NCI-H510A (cell line): ENCODE data around the gene TMEM235.

ENCODE experiments used
- DNase-seq: peaks from one replicate; lab custom pipeline; 2025; lab: John Stamatoyannopoulos, UW

TMEM235 gene

DNA sequence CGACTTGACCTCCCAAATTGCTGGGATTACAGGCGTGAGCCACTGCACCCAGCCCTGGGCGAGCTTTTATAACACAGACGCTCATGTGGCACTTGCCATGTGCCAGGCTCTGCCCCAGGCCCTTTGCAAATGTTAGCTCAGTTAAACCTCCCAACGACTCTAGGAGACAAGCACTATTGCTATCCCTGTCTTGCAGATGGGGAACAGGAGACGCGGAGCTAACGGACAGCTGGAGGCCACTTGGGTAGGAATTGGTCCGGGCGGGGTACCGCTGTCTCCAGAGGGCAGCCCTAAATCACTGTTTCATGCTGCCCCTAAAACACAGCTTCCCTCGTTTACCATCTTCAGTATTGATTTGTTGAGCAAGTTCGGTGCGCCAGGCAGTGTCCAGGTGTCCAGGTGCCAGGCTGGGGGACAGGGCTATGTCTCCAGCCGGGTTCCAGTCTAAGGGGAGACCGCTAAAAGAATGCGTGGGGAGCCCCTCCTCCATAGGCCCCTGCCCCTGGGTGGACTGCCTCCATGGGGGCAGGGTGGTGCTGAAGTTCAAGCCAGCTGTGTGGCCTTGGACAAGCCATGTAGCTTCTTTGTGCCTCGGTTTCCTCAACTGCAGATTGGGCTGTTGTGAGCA, 23.7 kb downstream of the TMEM235 start:
- DNase-seq, result no peak

DNA sequence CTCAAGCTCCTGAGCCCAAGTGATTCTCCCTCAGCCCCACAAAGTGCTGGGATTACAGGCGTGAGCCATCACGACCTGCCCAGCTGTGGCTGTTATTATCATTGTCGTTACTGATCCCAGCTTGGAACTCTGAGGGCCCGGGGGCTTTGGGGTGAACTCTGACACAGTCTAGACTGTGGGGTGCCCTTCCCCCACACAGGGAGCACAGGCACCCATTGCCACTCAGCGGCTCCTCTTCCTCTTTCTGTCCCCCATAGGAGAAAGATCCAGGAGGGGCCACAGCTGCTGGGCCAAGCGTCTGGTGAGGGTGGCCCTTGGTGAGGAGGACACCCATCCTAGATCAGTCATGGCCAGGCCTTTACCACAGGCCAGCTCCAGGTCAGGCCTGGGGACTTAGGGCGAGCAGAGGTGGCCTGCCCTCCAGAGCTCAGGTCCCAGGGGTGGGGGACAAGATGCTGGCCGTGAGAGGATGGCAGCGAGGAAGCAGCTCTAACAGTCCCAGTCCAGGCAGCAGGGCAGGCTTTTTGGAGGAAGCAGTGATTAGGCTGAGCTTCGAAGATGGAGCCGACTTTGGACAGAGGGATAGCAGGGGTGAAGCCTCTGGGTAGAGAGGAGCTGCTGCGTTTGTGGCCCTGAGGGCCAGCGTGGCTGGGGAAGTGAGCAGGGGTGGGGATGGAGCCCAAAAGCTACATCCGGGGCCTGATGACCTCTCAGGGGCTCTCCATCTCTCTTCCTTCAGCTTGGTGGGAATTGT, 24.7 kb downstream of the TMEM235 start:
- DNase-seq, result no peak

DNA sequence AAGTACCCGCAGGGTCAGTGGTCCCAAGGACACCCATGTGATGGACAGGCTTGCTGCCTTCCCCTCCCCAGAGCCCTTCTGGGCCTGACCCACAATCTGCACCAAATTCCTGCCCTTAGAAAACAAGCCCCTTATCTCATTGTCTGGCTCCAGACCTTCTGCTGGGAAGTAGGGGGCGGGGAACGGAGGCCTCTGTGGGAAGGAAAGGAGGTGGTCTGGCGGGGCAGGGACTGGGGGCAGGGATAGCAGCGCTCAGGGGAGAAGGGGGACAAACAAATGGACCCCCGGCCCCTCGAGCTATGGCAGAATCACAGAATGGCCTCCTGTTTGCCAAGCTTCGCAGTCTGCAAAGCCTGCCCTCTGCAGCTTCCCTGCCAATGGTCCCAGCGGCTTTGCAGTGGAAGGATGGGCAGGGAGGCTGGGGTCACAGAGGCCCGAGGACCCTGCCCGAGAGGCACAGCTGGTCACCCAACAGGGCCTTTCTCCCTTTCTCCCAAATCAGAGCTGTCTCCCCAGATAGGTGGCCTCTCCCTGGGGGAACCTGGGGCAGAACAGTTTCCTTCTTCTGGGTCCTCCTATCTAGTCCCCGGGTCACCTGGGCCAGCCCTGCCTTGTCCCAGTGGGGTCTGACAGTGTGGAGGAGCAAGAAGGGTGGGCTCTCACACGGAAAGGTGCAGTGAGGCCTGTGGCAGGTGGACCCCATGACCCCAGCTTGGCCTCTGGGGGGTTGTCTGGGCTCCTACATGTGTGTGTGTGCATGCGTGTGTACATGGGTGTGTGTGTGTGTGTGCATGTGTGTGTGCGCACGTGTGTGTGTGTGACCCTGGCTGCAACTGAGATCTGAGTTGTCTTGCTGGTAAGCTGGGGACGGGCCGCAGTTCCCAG, 25.5 kb downstream of the TMEM235 start:
- DNase-seq, result no peak

DNA sequence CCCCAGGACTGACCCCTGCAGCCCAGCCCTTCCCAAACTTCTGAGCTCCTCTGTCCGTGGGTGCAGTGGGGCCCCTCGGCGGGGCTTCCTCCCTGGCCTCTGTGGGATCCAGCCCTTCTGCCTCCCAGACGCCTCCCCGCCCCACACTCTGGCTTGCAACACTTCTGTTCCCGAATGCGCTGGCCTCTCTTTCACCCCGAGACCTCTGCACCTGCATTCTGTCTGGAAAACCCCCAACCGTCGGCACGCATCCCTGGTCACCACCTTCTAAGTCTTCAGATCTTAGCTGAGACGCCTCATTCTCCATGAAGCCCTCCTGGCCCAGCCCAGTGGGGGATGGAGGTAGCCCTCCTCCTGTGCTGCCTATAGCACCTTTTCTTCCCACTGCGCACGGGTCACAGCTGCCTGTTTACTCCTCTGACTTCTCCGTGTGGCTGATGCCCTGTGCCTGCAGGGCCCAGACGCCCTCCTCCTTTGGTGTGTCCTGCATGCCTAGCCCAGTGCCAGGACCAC, 26.4 kb downstream of the TMEM235 start:
- no peak for DNase-seq

DNA sequence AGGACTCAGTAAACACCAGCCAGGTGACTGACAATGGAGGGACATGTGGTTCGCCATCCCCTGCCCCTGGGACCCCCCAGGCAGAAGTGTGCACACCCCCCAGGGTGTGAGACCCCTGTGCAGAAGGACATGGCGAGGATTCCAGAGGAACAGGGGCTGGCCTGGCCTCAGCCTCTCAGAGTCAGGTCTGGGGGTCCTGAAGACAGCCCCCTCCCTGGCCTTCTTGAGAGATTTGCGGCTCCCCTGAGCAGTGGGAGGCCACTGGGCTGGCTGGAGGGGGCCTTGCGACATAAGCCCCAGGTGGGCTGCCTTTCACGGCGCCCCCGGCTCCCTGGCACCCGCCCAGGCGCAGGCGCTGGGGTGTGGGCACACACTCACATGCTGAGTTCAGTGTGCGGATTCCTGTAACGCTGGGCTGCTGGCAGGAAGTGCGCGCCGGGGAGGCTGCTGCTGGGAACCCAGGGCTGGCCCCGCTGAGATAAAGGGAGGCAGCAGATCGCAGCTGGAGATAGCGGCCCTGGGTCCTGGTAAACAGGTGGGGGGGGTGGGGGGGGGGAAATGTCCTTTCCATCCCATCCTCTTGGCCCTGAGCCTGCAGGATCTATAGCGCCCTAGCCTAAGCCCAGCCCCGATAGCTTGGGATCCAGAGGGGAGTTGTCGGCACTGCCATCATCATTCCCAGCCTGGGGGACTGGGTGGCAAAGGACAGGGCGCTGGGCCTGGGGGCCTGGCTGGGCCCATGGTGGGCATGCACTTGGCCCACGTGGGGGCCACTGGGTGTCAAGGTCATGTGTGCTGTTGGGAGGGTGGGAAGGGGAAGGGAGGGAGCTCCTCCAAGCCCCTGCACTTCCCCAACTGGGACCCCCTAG, 27.1 kb downstream of the TMEM235 start:
- no peak for DNase-seq

DNA sequence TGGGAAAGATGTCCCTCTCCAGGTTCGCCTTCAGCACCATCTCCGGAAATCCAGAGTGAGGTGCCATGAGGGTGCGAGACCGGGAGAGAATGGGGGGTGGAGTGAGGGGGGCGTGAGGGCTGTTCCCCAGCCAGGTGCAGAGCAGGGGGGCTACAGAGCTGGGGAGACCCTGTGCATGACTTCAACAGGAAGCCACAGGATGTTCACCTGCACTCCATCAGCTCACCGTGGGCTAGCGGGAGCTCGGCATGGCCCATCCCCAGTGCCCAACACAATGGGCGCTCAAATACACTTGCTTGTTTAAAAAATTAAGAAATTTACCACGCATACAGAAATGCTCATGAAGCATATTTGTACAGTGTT, 27.7 kb downstream of the TMEM235 start:
- no peak for DNase-seq

DNA sequence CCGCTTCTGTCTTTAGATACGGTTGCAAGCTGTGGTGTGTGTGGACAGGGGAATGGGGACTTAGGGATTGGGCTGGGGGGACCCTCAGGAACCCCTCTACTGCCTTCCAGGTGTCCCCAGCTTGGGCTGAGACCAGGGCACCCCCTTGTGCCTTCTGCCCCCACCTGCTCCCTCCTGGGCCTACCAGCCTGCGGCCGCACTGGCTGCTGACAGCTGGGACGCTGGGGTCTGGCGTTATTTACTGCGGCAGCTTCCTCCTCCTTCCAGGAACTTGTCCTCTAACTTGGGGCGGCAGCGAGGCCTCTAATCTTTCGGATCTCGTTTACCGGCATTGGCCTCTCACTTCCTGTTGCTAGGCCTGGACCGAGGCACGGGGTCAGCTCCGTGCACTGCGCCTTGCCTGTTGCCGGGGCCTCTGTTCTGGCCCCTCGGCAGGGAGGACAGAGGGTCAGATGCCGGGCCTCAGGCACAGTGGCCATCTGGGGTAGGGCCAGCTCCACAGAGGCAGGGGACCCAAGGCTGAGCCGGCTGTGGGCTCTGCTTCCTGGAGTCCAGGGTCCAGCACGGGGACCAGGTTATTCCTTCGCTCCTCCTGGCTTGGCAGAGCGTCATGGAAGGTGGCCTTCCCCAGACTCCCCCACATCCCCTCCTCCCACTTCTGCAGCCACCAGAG, 31.8 kb downstream of the TMEM235 start:
- no peak for DNase-seq

DNA sequence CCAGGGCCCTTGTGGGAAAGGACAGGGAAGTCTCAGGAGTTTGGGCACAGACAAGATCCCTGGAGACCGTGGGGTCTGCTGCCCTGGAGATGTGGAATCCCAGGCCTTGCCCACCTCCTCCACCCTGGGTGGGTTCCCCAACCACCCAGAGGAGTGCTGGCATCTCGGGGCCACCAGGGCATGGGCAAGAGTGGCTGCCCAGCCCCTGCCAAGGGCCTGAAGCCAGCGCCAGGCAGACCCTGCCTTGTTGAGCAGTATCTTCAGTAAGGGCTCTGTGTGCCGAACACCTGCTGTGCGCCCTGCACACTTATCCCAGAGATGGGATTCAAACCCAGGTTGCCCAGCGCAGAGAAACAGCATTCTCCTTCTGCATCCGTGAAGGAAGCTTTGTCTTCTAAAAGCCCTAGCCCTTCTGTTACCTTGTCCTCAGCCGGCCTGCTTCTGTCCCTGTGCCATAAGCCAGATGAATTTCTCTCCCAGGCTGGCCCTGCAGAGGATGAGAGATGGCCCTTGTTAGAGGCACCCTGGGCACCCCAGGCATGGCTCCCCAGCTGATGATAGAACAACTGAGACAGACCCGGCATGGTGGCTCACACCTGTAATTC, 32.4 kb downstream of the TMEM235 start:
- DNase-seq, result no peak

DNA sequence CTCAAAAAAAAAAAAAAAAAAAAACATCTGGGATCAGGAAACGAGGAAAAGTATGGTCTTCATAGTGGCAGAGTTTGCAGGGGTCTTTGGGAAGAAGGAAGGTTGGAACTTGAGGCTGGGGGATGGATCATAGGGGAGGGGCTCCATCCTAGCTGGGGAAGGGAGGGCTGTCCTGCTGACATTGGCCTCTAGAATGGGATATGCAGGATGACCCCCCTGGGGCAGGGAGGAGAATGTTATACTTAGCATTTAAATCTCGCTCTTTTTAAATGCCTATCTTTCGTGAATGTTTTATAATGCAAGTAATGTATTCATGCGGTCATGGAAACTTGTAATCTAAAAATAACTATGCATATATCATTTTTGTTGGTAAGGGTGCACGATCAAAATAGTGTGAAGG, 33.2 kb downstream of the TMEM235 start:
- DNase-seq, result no peak

DNA sequence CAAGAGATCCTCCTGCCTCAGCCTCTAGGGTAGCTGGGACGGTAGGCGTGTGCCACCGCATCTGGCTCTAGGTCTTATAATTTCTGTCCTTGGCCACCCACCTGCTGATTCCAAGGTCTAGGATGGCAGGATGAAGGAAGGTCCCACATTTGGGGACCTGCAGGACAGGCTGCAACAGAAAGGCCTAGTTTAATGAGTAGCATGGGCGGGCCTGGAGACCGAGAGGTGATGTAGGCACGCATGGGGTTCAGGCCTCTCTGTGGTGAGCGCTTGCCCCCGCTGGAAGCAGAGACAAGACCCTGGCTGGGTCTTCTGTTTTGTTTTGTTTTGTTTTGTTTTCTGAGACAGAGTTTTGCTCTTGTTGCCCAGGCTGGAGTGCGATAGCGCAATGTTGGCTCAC, 33.7 kb downstream of the TMEM235 start:
- DNase-seq, result no peak

DNA sequence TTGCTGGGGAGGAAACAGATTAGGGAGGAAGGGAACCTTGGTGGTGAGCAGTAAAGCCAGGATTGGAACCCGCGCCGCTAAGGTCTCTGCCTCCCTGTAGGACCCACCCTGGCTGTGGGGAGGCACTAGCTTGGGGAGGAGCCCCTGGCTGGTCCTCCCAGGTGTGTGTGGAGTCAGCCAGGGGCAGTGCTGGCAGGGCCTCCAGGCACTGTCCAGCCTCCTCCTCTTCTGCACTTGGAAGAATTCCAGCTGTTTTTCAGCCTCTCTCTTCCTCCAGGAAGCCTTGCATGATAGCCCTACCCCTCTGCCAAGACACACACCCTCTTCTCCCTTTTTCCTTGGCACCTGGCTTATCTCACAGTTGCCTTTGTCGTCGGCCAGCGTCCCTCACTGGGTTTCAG, 34.8 kb downstream of the TMEM235 start:
- no peak for DNase-seq

DNA sequence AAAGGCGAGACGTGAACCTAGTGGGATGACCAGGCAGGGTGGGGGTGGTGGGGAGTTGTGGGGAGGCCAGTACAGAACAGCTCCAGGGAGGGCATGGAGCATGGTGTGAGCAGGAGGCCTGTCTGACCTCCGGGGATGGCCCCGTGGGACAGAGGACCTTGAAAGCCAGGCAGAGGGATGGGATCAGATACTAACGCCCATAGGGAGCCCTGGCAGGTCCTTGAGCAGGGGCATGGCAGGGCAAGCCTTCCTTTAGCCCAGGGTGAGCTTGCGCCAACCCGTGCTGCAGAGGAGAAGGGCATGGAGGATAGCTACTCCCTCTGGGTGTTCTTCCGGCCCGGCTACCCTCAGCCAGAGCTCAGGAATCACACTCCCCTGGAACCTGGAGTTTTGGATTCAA, 35.3 kb downstream of the TMEM235 start:
- DNase-seq, result no peak

DNA sequence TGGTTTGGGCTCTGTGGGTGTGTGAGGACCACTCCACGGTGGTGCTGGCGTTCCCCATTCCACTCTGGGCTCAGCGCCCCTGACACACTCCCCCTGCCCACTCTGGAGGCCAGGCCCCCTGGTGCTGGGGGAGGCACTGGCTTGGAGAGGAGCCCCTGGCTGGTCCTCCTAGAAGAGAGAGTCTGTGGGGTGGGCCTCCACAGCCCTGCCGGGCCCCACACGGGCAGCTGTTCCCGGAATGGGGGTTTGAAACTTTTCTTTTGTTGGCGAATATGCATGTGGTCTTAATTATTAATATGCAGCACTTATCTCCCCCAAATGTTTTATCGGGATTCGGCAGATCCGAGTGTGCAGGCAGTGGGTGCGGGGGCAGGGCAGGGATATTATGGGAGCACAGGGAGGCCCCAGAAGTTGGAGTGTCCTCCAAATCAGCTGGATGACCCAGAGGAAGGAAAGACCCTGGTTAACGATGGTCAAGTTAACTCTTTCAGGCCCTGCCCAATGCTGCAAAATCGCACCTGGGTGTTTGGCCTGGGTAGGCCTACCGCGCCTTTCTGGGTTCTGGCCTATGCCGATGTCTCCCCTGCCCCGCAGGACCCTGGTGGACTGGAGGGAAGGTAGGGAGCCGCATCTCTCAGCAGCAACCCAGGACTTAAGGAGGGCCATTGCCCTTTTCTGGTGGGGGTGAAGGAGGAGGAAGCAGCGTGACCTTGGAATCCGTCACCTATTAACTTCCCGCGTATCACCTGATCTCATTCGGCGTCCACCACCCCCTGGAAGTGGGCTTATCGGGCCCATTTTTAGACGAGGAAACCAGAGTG, 36.0 kb downstream of the TMEM235 start:
- no peak for DNase-seq

DNA sequence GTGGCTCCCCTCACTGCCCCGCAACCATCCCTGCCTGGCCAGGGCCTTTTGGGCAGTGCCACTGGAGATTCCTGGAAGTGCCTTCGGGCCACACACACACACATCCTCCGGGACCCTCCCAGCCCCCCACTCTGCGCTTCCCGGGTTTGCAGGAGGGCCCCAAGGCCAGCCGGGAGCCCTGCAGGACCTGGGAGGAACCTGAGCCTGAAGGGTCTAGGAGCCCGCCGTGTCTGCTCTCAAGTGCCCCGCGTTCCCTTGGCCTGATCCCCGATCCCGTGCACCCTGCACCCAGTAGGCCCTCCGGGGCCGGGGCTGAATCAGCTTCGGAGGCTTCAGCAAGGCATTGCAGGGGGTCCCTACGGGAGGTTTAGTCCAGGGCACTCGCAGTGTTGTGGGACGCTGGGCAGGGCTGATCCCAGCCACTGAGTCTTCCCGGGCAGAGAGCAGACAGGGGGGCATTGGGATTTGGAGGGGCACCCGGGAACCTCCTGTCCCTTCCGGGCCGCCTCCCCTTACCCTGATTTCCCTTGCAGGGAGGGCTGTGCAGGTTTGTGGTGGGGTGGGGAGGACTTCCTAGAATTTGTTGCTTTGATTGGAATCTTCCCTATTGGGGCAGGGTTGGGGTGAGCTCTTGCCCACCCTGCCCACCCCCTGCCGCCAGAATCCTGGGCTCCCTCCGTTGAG, 36.9 kb downstream of the TMEM235 start:
- DNase-seq, result no peak

DNA sequence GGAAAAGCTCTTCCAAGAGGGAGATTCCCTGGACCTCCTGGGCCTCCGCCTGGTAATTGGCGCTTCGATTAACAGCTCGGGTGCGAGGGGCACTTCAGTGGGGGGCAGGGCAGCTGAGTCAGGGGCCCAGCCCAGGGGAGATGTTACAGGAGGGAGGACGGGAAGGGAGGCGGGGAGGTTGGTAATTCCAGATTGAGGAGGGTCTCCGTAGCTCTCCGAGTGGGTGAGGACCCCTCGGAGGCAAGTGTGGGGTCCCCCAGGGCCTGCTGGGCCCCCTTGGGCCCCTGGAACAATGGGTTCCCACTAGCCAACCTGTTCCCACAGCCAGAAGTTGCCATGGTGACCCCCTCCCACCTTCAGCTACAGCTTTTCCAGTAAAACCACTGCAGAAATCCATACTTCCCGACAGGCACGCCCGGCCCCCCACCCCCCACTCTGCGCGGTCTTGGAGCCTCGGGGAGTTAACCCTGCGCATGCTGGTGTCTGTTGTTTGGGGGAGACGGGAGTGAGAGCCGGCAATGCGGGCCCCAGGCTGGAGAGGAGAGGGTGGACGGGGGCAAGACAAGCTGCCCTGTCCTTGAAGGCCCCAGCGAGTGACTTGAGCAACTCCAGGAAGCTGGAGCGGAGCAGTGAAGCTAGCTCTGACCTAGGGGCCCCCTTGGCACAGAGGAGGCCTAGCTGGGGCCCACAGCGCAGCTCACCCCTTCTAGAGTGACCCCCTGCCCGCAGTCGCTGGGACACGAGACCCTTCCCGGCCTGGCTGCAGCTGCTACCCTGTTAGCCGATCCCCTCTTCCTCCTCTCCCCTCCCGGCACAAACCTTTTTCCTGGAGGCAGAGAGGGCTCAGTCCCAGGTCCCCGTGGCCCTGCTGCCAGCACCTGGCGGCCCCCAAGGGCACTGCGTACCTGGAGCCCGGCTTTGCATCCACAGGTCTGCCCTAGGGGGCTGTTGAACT, 37.8 kb downstream of the TMEM235 start:
- DNase-seq, result no peak

DNA sequence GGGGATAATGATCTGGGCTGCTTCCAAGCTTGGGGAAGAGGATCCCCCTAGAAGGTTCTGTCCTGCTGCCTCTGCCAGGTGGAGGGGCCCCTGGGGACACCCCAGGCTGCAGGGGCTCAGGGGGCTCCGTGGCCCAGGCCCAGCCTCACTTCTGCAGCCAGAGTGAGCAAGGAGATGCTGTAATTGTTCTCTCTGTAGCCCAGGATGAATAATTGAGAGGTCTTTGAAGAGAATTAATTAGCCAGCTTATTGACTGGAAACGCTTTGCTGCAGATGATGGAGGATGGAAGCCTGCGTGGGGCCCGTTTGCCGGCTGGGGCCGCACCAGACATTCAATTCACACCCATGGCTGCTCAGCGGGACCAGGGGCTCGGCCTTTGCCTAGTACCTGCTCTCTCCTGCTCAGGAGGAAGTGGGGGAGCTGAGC, 38.5 kb downstream of the TMEM235 start:
- no peak for DNase-seq

DNA sequence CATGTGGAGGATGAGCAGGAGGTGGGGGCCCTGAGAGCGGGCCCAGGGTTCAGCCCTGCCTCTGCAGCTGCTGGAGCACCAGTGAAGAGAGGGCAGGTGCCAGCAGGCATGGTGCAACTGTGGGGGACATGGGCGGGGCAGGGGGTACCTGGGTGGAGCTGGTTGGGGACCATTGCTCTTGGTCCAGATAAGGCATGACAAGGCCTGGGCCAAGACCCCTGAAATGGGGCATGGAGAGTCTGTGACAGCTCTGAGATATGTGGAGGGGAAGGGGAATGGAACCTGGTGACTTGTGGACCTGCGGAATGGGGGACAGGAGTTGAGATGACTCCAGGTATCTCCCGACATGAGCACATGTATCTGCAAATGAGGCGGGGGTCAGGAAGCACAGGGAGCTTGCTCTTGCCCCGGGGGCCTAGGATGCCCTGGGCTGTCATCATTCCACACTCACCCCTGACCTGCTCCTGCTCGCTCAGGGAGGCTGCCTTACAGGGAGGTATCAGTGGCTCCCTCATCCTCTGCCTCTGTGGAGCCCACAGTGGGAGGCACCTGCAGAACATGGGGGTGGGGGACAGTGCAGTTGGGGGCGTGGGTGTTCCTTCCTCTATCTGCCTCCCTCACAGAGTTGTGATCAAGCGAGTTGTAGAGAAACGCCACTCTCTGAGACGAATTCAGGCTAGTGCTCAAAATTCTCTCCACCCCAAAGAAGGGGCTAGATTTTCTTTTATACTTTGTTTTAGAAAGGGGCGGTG, 40.2 kb downstream of the TMEM235 start:
- no peak for DNase-seq
